Endothelial cell of umbilical vein (primary cell): ENCODE measurements around the gene IDNK. TPM values are rescaled to one million over a fixed set of nuclear protein-coding genes. Genes with fewer than 3 reads are reported as not detected.

Source experiments
- BruUV-seq: library from RNA; stranded (reverse); fragments of 400-500 nt; replicated peaks from 2 replicates; lab custom pipeline; 2021; lab: Mats Ljungman, UMichigan
- CTCF ChIA-PET: fragments of 300-600, 350-600 bp; sonication (Branson Sonifier 250); formaldehyde crosslinking; loops from one replicate; lab custom pipeline; 2021; ENCODE audit warnings: antibody characterized with exemption, inconsistent platforms; lab: Charles Lee
- POLR2A ChIA-PET: fragments of 300-600, 350-600 bp; sonication (Branson Sonifier 250); formaldehyde crosslinking; loops from one replicate; lab custom pipeline; 2021; ENCODE audit warnings: antibody characterized with exemption, inconsistent platforms; lab: Charles Lee
- DNase-seq: peaks from one replicate; pipeline ENCODE4 v3.0.0-alpha.2; 2011; ENCODE audit warnings: low read depth, low spot score
- FAIRE-seq: peaks from 2 replicates; lab custom pipeline; 2011; peaks lifted over from hg19 to GRCh38; lab: Jason Lieb, UNC
- H2AFZ ChIP-seq: 2 replicates; pipeline ENCODE4 v1.6.0; 2012; ENCODE audit warnings: low read depth, low read length, control low read depth, inconsistent platforms
- H3K27ac ChIP-seq: 2 replicates; pipeline ENCODE4 v1.5.1; 2011; ENCODE audit warnings: low read depth, mild to moderate bottlenecking, control low read depth, low read length, moderate library complexity; ENCODE audit not compliant: insufficient read depth
- H3K27me3 ChIP-seq, 2 experiments: 2 replicates each; pipeline versions ENCODE4 v1.6.0 to v1.6.1; 2011; ENCODE audit warnings: low read length in 2 of 2, mixed read lengths in 1 of 2; ENCODE audit not compliant: control insufficient read depth in 2 of 2, insufficient read depth in 2 of 2
- H3K36me3 ChIP-seq, 2 experiments: 2 replicates in 1 of 2; 3 replicates in 1 of 2; pipeline ENCODE4 v1.5.1; 2011; ENCODE audit warnings: low read length in 2 of 2, mild to moderate bottlenecking in 1 of 2, moderate library complexity in 1 of 2; ENCODE audit not compliant: control insufficient read depth in 2 of 2, insufficient read depth in 2 of 2; ENCODE audit errors: extremely low read depth in 1 of 2
- H3K4me1 ChIP-seq: 3 replicates; pipeline ENCODE4 v1.5.1; 2011; ENCODE audit warnings: mild to moderate bottlenecking, low read length; ENCODE audit not compliant: control insufficient read depth, insufficient read depth; ENCODE audit errors: extremely low read depth
- H3K4me2 ChIP-seq: 2 replicates; pipeline ENCODE4 v1.6.1; 2011; ENCODE audit warnings: low read length, control low read depth, mixed read lengths; ENCODE audit not compliant: insufficient read depth
- H3K4me3 ChIP-seq, 3 experiments: fragments of 200-600 bp in 1 of 3; sonication (generic), shearing (Covaris generic) in 1 of 3; replicated peaks in 1 of 3; 2 replicates each; pipeline ENCODE4 v1.5.1; 2011 to 2016; ENCODE audit warnings: control low read depth in 3 of 3, low read length in 3 of 3, mild to moderate bottlenecking in 2 of 3, inconsistent platforms in 1 of 3, low read depth in 1 of 3, moderate library complexity in 1 of 3; ENCODE audit not compliant: insufficient read depth in 1 of 3
- H3K79me2 ChIP-seq: 2 replicates; pipeline ENCODE4 v1.6.0; 2012; ENCODE audit warnings: low read length, inconsistent platforms; ENCODE audit not compliant: control insufficient read depth, insufficient read depth
- H3K9ac ChIP-seq: replicated peaks from 2 replicates; pipeline ENCODE3; 2011; ENCODE audit warnings: low read length, control low read depth; ENCODE audit not compliant: insufficient read depth; ENCODE audit errors: extremely low read depth
- H3K9me1 ChIP-seq: replicated peaks from 3 replicates; pipeline ENCODE4 v1.6.0; 2011; ENCODE audit warnings: mild to moderate bottlenecking, low read length; ENCODE audit not compliant: control insufficient read depth, insufficient read depth; ENCODE audit errors: extremely low read depth
- H3K9me3 ChIP-seq: replicated peaks from 2 replicates; pipeline ENCODE4 v1.5.1; 2012; ENCODE audit warnings: low read length, inconsistent platforms; ENCODE audit not compliant: control insufficient read depth, insufficient read depth
- H4K20me1 ChIP-seq: replicated peaks from 2 replicates; pipeline ENCODE3; 2011; ENCODE audit warnings: mild to moderate bottlenecking, low read length; ENCODE audit not compliant: control insufficient read depth, insufficient read depth; ENCODE audit errors: extremely low read depth
- CTCF ChIP-seq, 2 donors: IDR thresholded peaks; 1 replicate in 1 of 2; 2 replicates in 1 of 2; pipeline ENCODE4 v1.5.1; 2011; ENCODE audit warnings: low read length in 2 of 2, mild to moderate bottlenecking in 2 of 2, moderate library complexity in 2 of 2, control low read depth in 1 of 2, inconsistent platforms in 1 of 2, low read depth in 1 of 2; ENCODE audit not compliant: insufficient read depth in 1 of 2; ENCODE audit errors: extremely low read depth in 1 of 2
- EZH2 ChIP-seq: IDR thresholded peaks from 2 replicates; pipeline ENCODE4 v1.6.1; 2012; ENCODE audit warnings: borderline replicate concordance, low read depth, mild to moderate bottlenecking, moderate library complexity, low read length, inconsistent platforms; ENCODE audit not compliant: severe bottlenecking
- FOS ChIP-seq: IDR thresholded peaks from 2 replicates; pipeline ENCODE4 v1.6.1; 2011; ENCODE audit warnings: mild to moderate bottlenecking, low read length, moderate library complexity, borderline replicate concordance; ENCODE audit not compliant: insufficient read depth
- GATA2 ChIP-seq: IDR thresholded peaks from 2 replicates; pipeline ENCODE4 v1.7.0; 2011; ENCODE audit warnings: low read depth, mild to moderate bottlenecking, moderate library complexity, mixed read lengths, low read length; ENCODE audit not compliant: insufficient read length, insufficient read depth
- JUN ChIP-seq: IDR thresholded peaks from 2 replicates; pipeline ENCODE4 v1.6.1; 2011; ENCODE audit warnings: borderline replicate concordance, low read depth; ENCODE audit not compliant: insufficient read length, insufficient read depth
- MYC ChIP-seq: IDR thresholded peaks from one replicate; pipeline ENCODE4 v1.6.1; 2011; ENCODE audit warnings: mild to moderate bottlenecking, low read depth, low read length
- POLR2A ChIP-seq: IDR thresholded peaks from 2 replicates; pipeline ENCODE4 v1.6.1; 2012; ENCODE audit warnings: low read depth, mild to moderate bottlenecking, control low read depth, low read length
- POLR2AphosphoS5 ChIP-seq: IDR thresholded peaks from 2 replicates; pipeline ENCODE4 v1.6.1; 2012; ENCODE audit warnings: low read depth, mild to moderate bottlenecking, control low read depth, low read length, moderate library complexity; ENCODE audit not compliant: insufficient read depth
- dilution Hi-C: fragments of 300-500 bp; cut with MboI; formaldehyde crosslinking; loops from one replicate; pipeline ENCODE4 v1.15.0; 2019; ENCODE audit warnings: low sequenced_read_pairs; ENCODE audit not compliant: extremely low pct_ligation_motif_present
- intact Hi-C: fragments of 100-400 bp; cut with micrococcal nuclease; formaldehyde crosslinking; loops from one replicate; pipeline ENCODE4 v1.10.0; 2022
- polyA plus RNA-seq, 4 experiments: library from polyadenylated mRNA; depleted of rRNA in 3 of 4; stranded (reverse) in 3 of 4; unstranded in 1 of 4; fragments of >200 nt; gene quantifications; 2 replicates each; pipeline versions ENCODE4 v1.2.1 to v1.2.3, GENCODE V29; 2011 to 2012; ENCODE audit warnings: missing spikeins in 1 of 4
- total RNA-seq: library from RNA; stranded (reverse); gene quantifications from 2 replicates; pipeline ENCODE4 v1.2.3, GENCODE V29; 2021
- TF ChIP-seq, protein P1 (sequence below): IDR thresholded peaks from 2 replicates; pipeline ENCODE4 v1.6.1; 2011; ENCODE audit not compliant: insufficient read depth, insufficient read length

Gene IDNK
- total and polyA plus RNA-seq, 2 donors (not counting 3 experiments of a cell fraction or from before 2014, with no cell fraction given) = 2.7 to 4.5 TPM

DNA sequence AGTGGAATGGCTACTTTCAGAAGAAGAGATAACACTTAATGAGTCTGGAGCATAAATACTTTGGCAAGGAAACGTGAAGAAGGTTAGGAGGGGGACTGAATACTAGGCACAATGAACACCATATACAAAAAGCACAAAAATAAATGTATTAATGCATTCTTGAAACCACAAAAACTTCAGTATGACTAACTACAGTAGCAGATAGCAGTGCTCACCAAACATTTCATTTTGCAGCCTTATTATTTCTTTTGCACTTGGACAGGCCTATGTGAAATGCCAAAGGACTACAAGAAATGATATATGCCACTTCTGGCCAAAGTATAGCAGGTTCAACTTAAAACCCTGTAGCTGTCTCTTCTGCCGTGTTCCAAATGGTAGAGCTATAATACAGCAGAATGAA is 58.5 kb downstream of the IDNK start:
- TF ChIP-seq JUN = no peak
- no peak for TF ChIP-seq EZH2
- TF ChIP-seq, protein P1, sequence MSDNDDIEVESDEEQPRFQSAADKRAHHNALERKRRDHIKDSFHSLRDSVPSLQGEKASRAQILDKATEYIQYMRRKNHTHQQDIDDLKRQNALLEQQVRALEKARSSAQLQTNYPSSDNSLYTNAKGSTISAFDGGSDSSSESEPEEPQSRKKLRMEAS = no peak
- no peak for TF ChIP-seq POLR2AphosphoS5
- no peak for TF ChIP-seq GATA2
- TF ChIP-seq POLR2A = no peak
- TF ChIP-seq FOS = no peak
- TF ChIP-seq MYC = no peak
- TF ChIP-seq CTCF (IDR thresholded peaks at IDR 0.05; ENCODE audit: extremely low read depth in 1 of 2, insufficient read depth in 1 of 2, low read depth in 1 of 2, low read length in 2 of 2) = no peak
- H3K4me3 ChIP-seq = no peak overlapping the region
- peaks cover 8 to 28% of the 10 kb centered on the region in 2 experiments for H3K36me3 ChIP-seq
- no peak for FAIRE-seq
- no TSS peak for BruUV-seq
- H3K9me1 ChIP-seq = no peaks in the 10 kb centered on the region
- ChIA-PET POLR2A (no interaction called here), CTCF (interaction anchor here (0.5 to 1.1 kb wide), 3 partner anchors 16 to 258 kb away, joined by 3 to 4 read pairs (median 3); no protein-coding TSS in a partner anchor)
- no peak overlapping the region for H3K4me2 ChIP-seq
- H3K27me3 ChIP-seq = no peaks in the 10 kb centered on the region
- H3K27ac ChIP-seq = no peak overlapping the region
- DNase-seq = no peak
- no peak overlapping the region for H2AFZ ChIP-seq
- H3K79me2 ChIP-seq = peaks cover 85% of the 10 kb centered on the region
- dilution Hi-C loops (no loop called here), intact Hi-C loops (no loop called here)
- no peak overlapping the region for H3K9ac ChIP-seq
- H3K4me1 ChIP-seq = no peaks in the 10 kb centered on the region
- no peaks in the 10 kb centered on the region for H3K9me3 ChIP-seq
- peaks cover 3% of the 10 kb centered on the region for H4K20me1 ChIP-seq
